GM12865 (cell line): ENCODE results near the gene REPIN1.

Experiments
- DNase-seq: peaks from one replicate; pipeline ENCODE4 v3.0.0; 2010; ENCODE audit warnings: low read depth
- H3K4me3 ChIP-seq: 2 replicates; pipeline ENCODE4 v1.5.1; 2011; ENCODE audit warnings: mild to moderate bottlenecking, low read depth, low read length, control low read depth
- TF ChIP-seq, protein P1 (sequence below): IDR thresholded peaks from 2 replicates; pipeline ENCODE4 v1.5.1; 2011; ENCODE audit warnings: low read length, control low read depth, low read depth, inconsistent platforms; ENCODE audit not compliant: insufficient read depth; ENCODE audit errors: missing control alignments

REPIN1 gene

DNA sequence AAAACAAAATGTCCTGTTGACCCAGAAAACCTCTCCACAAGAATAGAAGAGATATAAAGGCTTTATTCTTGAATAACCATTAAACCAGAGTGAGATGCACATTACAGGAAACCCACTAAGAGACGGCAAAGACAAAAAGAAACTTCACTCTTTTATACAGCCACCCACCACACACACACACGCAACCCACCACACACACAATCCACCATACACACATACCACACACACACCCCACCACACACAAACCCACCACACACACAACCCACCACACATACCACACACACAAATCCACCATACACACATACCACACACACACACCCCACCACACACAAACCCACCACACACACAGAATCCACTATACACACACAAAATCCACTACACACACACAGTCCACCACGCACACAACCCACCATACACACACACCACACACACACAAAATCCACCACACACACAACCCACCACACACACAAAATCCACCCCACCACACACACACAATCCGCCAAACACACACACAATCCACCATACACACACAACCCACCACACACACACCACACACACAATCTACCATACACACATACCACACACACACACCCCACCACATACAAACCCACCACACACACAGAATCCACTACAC lies 9.5 kb upstream of the REPIN1 start:
- no peak overlapping the region for H3K4me3 ChIP-seq
- DNase-seq: no peak
- TF ChIP-seq, protein P1, sequence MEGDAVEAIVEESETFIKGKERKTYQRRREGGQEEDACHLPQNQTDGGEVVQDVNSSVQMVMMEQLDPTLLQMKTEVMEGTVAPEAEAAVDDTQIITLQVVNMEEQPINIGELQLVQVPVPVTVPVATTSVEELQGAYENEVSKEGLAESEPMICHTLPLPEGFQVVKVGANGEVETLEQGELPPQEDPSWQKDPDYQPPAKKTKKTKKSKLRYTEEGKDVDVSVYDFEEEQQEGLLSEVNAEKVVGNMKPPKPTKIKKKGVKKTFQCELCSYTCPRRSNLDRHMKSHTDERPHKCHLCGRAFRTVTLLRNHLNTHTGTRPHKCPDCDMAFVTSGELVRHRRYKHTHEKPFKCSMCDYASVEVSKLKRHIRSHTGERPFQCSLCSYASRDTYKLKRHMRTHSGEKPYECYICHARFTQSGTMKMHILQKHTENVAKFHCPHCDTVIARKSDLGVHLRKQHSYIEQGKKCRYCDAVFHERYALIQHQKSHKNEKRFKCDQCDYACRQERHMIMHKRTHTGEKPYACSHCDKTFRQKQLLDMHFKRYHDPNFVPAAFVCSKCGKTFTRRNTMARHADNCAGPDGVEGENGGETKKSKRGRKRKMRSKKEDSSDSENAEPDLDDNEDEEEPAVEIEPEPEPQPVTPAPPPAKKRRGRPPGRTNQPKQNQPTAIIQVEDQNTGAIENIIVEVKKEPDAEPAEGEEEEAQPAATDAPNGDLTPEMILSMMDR: no peak

DNA sequence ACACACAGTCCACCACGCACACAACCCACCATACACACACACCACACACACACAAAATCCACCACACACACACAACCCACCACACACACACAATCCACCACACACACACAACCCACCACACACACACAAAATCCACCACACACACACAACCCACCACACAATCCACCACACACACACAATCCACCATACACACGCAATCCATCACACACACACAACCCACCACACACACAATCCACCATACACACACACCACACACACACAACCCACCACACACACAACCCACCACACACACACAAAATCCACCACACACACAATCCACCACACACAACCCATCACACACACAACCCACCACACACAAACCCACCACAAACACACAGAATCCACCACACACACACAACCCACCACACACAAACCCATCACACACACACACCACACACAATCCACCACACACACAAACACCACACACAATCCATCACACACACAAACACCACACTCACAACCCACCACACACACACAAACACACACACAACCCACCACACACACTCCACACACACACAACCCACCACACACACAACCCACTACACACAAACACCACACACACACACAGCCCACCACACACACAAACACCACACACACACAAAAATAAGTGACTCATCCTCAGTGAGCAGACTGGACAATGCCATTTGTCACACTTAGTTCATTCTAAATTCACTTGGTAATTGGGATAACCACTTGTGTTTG lies 8.8 kb upstream of the REPIN1 start:
- TF ChIP-seq, protein P1: no peak
- DNase-seq: no peak
- no peak overlapping the region for H3K4me3 ChIP-seq

DNA sequence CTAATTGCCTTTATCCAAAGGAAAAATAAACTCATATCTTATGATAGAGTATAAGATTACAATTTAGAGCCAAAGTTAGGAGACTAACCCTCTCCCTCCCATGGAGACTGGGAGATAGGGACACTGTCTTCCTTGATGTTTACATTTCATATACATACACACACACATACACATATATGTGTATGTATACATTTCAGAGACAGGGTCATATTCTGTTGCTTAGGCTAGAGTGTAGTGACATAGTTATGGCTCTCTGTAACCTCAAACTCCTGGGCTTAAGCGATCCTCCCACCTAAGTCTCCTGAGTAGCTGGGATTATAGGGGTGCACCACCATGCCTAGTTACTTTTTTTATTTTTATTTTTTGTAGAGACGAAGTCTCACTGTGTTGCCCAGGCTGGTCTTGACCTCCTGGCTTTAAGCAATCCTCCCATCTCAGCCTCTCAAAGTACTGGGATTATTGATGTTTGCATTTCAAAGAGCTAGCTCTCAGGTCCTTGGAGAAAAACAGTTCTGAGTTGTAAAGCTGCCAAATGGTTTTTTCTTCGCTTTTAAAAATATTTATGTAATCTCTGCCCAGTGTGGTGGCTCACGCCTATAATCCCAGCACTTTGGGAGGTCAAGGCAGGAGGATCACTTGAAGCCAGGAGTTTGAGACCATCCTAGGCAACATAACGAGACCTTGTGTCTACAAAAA lies 8.1 kb upstream of the REPIN1 start:
- TF ChIP-seq, protein P1: no peak
- H3K4me3 ChIP-seq: no peak overlapping the region
- no peak for DNase-seq

DNA sequence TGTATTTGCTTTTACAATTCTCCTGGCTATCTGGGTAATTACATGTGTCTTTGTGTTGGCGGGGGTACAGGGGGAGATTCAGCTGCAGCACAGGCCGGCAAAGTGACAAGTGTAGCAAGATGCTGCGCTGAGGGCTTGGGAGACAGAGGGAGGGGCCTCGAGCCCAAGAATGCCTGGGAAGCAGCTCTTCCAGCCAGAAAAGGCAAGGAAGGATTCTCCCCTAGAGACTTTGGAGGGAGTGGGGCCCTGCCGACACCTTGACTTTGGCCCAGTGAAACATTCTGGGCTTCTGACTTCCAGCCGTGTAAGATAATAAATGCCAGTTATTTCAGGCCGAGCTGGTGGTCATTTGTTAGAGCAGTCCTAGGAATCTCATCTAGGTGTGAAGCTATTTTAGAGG lies 7.2 kb upstream of the REPIN1 start:
- TF ChIP-seq, protein P1: no peak
- no peak for DNase-seq

DNA sequence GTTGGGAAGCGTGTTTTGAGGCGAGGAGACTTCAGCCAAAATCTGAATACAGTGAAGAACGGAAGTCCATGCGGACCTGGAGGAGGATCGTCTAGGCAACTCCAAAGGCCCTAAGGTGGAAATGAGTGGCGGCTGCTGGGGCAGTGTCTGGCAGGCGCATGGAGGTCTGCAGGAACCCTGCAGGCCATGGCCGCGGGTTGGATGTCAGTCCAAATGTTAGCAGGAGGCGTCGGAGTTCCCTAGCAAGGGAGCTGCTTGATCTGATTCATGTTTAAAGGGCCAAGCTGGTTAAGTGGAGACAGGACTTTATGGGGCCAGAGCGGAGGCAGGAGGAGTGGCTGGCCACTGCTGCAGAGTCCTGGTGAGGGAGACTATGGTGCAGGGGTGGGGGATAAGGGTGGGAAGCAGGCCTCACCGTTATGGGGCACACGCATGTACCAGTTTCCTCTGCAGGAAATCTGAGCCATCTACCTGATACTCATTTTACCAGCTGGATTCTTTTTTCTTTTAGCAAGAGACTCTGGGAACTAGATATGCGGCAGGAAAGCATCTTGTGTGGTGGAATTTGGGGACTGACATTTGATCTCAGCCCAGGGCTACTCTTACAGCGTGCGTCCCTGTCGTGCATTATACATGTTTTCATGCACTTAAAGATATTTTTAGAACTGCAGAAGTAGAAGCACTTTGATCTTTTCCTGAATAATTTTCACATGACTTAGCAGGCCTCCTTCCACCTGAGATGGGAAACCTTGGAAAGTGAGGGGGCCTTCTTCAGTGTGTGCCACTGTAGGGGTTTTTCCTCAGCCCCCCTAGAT lies 6.6 kb upstream of the REPIN1 start:
- DNase-seq: no peak
- no peak overlapping the region for H3K4me3 ChIP-seq
- TF ChIP-seq, protein P1: no peak

More for the DNA sequence above, 7.2 kb upstream of the REPIN1 start:
- H3K4me3 ChIP-seq: no peak overlapping the region

DNA sequence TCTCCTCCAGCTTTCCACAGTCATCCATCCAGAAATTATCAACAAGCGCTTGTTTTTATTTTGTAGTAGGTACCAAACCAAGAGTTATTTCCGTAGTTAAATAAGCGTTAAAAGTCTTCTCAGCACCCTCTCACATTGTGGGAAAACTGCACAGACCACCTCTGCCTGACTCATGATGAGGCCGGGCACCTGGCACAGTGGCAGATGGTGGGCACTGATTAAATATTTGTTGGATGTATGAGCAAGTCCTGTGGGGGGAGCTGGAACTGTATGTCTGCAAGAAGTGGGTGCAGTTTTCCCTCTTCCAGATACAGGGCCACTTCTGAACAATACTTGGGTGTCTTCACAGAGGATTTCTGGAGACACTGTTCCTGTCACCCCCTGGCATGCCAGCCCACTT lies 5.3 kb upstream of the REPIN1 start:
- no peak overlapping the region for H3K4me3 ChIP-seq
- DNase-seq: no peak
- TF ChIP-seq, protein P1: no peak
